Thoracic aorta (tissue), 2 donors: ENCODE data around the gene AMT. TPM values are rescaled to one million over a fixed set of nuclear protein-coding genes. Genes with fewer than 3 reads are reported as not detected.
"Not testable (repeated sequence)": the region's sequence is repeated elsewhere in the genome, so short reads cannot be mapped to it uniquely, and the experiment has no call there.

ENCODE experiments used
- ATAC-seq: fragments of 150-250 bp; one replicate; pipeline ENCODE4 v1.8.0; 2017; ENCODE audit warnings: low read depth; ENCODE audit not compliant: insufficient number of reproducible peaks, low FRiP score
- DNase-seq: peaks from one replicate; pipeline ENCODE4 v3.0.0-alpha.2; 2020; ENCODE audit warnings: low spot score
- H3K27ac ChIP-seq, 2 donors: fragments of 200-600 bp; sonication (generic); 1 replicate in 1 of 2; 2 replicates in 1 of 2; pipeline ENCODE4 v1.5.1; 2016; ENCODE audit warnings: mild to moderate bottlenecking in 2 of 2, moderate library complexity in 2 of 2
- H3K27me3 ChIP-seq: fragments of 200-600 bp; sonication (generic); replicated peaks from 2 replicates; pipeline ENCODE4 v1.6.0; 2016; ENCODE audit warnings: mild to moderate bottlenecking; ENCODE audit not compliant: insufficient read depth
- H3K36me3 ChIP-seq: fragments of 200-600 bp; sonication (generic); one replicate; pipeline ENCODE4 v1.5.1; 2016
- H3K4me1 ChIP-seq, 2 donors: fragments of 200-600 bp; sonication (generic); 1 replicate in 1 of 2; 2 replicates in 1 of 2; pipeline versions ENCODE4 v1.5.1 to v1.6.0; 2016; ENCODE audit warnings: low read depth in 2 of 2, mild to moderate bottlenecking in 1 of 2; ENCODE audit not compliant: control insufficient read depth in 1 of 2
- H3K4me3 ChIP-seq: fragments of 200-600 bp; sonication (generic); 2 replicates; pipeline ENCODE4 v1.5.1; 2016; ENCODE audit warnings: mild to moderate bottlenecking
- H3K9me3 ChIP-seq: fragments of 200-600 bp; sonication (generic); 2 replicates; pipeline ENCODE4 v1.5.1; 2016
- total RNA-seq, 2 donors: library from RNA; depleted of rRNA; stranded (reverse); fragments of >200 nt; gene quantifications; one replicate each; pipeline versions ENCODE4 v1.1.0 to v1.2.3, GENCODE V29; 2016
- TF ChIP-seq, protein P1 (sequence below): fragments of 200-600 bp; sonication (generic); IDR thresholded peaks from one replicate; pipeline ENCODE4 v1.5.1; 2019; ENCODE audit warnings: antibody characterized with exemption

AMT gene
- total RNA-seq, 2 donors from 2014 or later: 7.0 to 7.2 TPM

DNA sequence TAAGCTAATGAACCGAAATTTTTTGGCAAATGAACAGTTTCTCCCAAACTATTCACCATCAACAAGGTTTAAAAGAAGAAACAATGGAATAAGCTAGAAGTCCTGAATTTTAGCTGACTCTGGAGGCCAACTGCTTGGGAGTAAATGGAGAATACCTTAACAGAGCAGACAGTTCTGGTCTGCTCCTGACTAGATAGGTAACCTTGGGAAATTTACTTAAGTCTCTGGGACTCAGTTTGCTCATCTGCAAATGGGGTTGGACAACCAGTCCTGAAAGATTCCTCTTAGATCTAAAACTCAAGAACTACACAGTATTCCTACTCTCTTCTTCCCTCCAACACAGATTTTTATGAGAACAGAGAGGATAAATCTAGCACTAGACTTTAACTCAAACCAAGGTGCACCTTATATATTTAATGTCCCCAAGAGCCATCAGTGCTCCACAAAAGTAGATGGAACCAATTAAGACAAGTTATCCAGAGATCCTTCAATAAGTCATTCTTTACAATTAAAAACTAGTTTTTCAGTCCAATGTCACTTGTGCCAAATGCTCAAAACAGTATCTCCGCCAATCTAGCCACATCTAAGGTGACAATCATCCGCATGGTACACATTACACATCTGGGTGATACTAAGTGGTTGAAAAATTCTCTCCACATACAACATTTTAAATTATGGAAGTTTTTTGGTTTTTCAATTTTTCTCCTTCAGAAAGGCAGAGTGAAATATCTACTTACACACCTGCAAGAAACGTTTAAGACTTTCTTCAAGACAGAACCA, 12.0 kb downstream of the AMT start:
- DNase-seq: no peak
- no peak for ATAC-seq
- H3K27me3 ChIP-seq: no peaks in the 10 kb centered on the region
- H3K27ac ChIP-seq: peak overlapping the region; percentile 33 to 98
- H3K36me3 ChIP-seq: no peaks in the 10 kb centered on the region
- TF ChIP-seq, protein P1, sequence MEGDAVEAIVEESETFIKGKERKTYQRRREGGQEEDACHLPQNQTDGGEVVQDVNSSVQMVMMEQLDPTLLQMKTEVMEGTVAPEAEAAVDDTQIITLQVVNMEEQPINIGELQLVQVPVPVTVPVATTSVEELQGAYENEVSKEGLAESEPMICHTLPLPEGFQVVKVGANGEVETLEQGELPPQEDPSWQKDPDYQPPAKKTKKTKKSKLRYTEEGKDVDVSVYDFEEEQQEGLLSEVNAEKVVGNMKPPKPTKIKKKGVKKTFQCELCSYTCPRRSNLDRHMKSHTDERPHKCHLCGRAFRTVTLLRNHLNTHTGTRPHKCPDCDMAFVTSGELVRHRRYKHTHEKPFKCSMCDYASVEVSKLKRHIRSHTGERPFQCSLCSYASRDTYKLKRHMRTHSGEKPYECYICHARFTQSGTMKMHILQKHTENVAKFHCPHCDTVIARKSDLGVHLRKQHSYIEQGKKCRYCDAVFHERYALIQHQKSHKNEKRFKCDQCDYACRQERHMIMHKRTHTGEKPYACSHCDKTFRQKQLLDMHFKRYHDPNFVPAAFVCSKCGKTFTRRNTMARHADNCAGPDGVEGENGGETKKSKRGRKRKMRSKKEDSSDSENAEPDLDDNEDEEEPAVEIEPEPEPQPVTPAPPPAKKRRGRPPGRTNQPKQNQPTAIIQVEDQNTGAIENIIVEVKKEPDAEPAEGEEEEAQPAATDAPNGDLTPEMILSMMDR: no peak
- H3K4me3 ChIP-seq: peak overlapping the region; percentile 98
- H3K9me3 ChIP-seq: no peaks in the 10 kb centered on the region
- peaks cover 61 to 68% of the 10 kb centered on the region in 2 donors for H3K4me1 ChIP-seq

DNA sequence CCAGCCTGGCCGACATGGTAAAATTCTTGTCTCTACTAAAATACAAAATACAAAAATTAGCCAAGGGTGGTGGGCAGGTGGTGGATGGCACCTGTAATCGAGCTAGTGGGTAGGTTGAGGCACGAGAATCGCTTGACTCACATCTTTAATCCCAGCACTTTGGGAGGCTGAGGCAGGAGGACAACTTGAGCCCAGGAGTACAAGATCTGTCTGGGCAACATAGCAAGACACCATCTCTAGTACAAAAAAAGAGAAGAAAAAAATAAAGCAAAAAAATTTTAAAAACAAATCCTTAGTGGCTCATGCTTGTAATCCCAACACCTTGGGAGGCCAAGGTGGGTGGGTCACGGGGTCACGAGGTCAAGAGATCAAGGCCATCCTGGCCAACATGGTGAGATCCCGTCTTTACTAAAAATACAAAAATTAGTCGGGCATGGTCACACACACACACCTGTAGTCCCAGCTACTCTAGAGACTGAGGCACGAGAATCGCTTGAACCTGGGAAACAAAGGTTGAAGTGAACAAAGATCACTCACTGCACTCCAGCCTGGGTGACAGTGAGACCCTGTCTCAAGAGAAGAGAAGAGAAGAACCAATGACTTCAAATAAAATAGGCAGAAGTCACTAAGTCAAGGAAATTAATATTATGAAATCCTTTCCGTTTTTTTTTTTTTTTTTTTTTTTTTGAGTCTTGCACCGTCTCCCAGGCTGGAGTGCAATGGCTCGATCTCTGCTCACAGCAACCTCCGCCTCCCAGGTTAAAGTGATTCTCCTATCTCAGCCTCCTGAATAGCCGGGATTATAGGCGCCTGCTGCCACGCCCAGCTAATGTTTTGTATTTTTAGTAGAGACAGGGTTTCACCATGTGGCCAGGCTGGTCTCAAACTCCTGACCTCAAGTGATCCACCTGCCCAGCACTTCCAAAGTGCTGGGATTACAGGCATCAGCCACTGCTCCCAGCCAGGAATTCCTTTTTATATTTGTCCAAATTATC, 15.4 kb downstream of the AMT start:
- H3K27me3 ChIP-seq: no peaks in the 10 kb centered on the region
- ATAC-seq (no peak), DNase-seq (no peak)
- no peaks in the 10 kb centered on the region for H3K9me3 ChIP-seq
- peak overlapping the region; percentile 8 to 50 for H3K27ac ChIP-seq
- H3K4me1 ChIP-seq: peaks cover 56 to 75% of the 10 kb centered on the region in 2 donors
- H3K36me3 ChIP-seq: no peaks in the 10 kb centered on the region
- H3K4me3 ChIP-seq: peak overlapping the region; percentile 38
- TF ChIP-seq, protein P1: no peak

DNA sequence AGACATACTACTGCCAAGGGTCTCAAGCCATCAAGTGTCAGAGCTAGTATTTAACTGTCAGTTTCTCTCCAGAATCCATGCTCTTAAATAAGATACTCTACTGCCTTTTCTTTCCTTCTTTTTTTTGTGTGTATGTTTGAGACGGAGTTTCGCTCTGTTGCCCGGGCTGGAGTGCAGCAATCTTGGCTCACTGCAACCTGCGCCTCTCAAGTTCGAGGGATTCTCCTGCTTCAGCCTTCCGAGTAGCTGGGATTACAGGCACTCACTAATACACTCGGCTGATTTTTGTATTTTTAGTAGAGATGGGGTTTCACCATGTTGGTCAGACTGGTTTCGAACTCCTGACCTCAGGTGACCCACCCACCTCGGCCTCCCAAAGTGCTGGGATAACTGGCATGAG, 16.7 kb downstream of the AMT start:
- H3K9me3 ChIP-seq, H3K4me3 ChIP-seq, DNase-seq: not testable (repeated sequence)

DNA sequence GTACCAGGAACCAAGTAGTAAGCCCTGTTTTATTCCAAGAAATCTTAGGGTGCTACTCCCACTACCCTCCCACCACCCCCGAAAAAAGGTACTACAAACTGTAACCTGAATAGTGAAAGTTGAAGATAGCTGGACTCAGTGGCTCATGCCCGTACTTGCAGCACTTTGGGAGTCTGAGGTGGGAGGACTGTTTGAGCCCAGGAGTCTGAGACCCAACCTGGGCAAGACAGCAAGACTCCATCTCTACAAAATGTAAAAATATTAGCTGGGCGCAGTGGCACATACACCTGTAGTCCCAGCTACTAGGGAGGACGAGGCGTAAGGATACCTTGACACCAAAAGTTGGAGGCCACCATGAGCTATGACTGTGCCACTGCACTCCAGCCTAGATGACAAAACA, 18.4 kb downstream of the AMT start:
- H3K27ac ChIP-seq: no peak overlapping the region
- no peaks in the 10 kb centered on the region for H3K27me3 ChIP-seq
- TF ChIP-seq, protein P1: no peak
- DNase-seq: no peak
- H3K4me1 ChIP-seq: peaks cover 48 to 74% of the 10 kb centered on the region in 2 donors
- H3K9me3 ChIP-seq: no peaks in the 10 kb centered on the region
- no peak overlapping the region for H3K4me3 ChIP-seq
- H3K36me3 ChIP-seq: no peaks in the 10 kb centered on the region
- ATAC-seq: no peak

More for the DNA sequence above, 16.7 kb downstream of the AMT start:
- not testable (repeated sequence) for H3K27me3 ChIP-seq, ATAC-seq, H3K36me3 ChIP-seq
- H3K4me1 ChIP-seq: peaks cover 61 to 76% of the 10 kb centered on the region in 2 donors
- peak overlapping the region; percentile 41 to 50 for H3K27ac ChIP-seq

DNA sequence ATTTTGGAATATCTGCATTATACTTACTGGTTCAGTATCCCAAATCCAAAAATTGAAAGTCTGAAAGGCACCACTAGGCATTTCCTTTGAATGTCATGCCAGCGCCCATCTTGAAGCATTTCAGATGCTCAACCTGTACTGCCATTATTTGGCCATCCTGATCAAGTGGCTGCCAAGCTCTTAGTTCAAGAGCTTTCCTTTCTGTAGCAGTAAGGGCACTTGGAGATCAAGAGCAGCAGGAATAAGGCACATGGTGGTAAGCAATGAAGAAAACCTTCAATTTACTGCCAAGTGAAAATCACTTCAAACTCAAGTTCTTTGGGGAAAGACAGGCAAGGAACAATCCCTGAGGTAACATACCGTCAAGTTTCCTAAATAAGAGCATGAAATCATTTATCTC, 20.5 kb downstream of the AMT start:
- ATAC-seq (no peak), DNase-seq (no peak)
- Histone ChIP-seq H3K4me3 (no peak overlapping the region), H3K9me3 (no peaks in the 10 kb centered on the region), H3K36me3 (no peaks in the 10 kb centered on the region), H3K4me1 (peaks cover 41 to 72% of the 10 kb centered on the region in 2 donors), H3K27ac (no peak overlapping the region), H3K27me3 (no peaks in the 10 kb centered on the region)
- TF ChIP-seq, protein P1: no peak
